H9 (cell line): Measurements from ENCODE around the gene RNASEH2B. TPM values are rescaled to one million over a fixed set of nuclear protein-coding genes. Genes with fewer than 3 reads are reported as not detected.

ENCODE experiments used
- DNase-seq: peaks from one replicate; pipeline ENCODE4 v3.0.0-alpha.2; 2017
- H2AFZ ChIP-seq: one replicate; pipeline ENCODE4 v1.6.1; 2013; ENCODE audit warnings: mild to moderate bottlenecking, low read length, control low read depth, moderate library complexity
- H2AK5ac ChIP-seq: 2 replicates; pipeline ENCODE4 v1.6.1; 2013; ENCODE audit warnings: low read length, control low read depth, mixed read lengths; ENCODE audit not compliant: insufficient read length
- H2BK120ac ChIP-seq: one replicate; pipeline ENCODE4 v1.6.1; 2013; ENCODE audit warnings: low read depth, mild to moderate bottlenecking, low read length, control low read depth, inconsistent platforms; ENCODE audit not compliant: poor library complexity, severe bottlenecking
- H2BK12ac ChIP-seq: 2 replicates; pipeline ENCODE4 v1.6.1; 2013; ENCODE audit warnings: low read length, control low read depth, mixed read lengths, low read depth; ENCODE audit not compliant: insufficient read length
- H2BK15ac ChIP-seq: 2 replicates; pipeline ENCODE4 v1.6.1; 2013; ENCODE audit warnings: low read depth, low read length, control low read depth
- H2BK20ac ChIP-seq: one replicate; pipeline ENCODE4 v1.6.1; 2013; ENCODE audit warnings: low read depth, mild to moderate bottlenecking, low read length, control low read depth, inconsistent platforms; ENCODE audit not compliant: poor library complexity, severe bottlenecking
- H2BK5ac ChIP-seq: 2 replicates; pipeline ENCODE4 v1.6.1; 2013; ENCODE audit warnings: low read length, control low read depth, mixed read lengths; ENCODE audit not compliant: insufficient read length
- H3K14ac ChIP-seq: 2 replicates; pipeline ENCODE4 v1.6.1; 2013; ENCODE audit warnings: low read length, control low read depth; ENCODE audit not compliant: insufficient read depth
- H3K18ac ChIP-seq: 2 replicates; pipeline ENCODE4 v1.6.1; 2013; ENCODE audit warnings: low read depth, mild to moderate bottlenecking, mixed read lengths, low read length, control low read depth; ENCODE audit not compliant: insufficient read length
- H3K23ac ChIP-seq: 2 replicates; pipeline ENCODE4 v1.6.1; 2013; ENCODE audit warnings: low read length, control low read depth, mixed read lengths, low read depth; ENCODE audit not compliant: insufficient read length
- H3K23me2 ChIP-seq: 2 replicates; pipeline ENCODE4 v1.6.1; 2013; ENCODE audit warnings: low read depth, mild to moderate bottlenecking, mixed read lengths, low read length, control low read depth; ENCODE audit not compliant: insufficient read length, poor library complexity, severe bottlenecking
- H3K27ac ChIP-seq: 2 replicates; pipeline ENCODE4 v1.5.1; 2013; ENCODE audit warnings: low read length, control low read depth, mixed read lengths, low read depth; ENCODE audit not compliant: insufficient read length
- H3K27me3 ChIP-seq: 2 replicates; pipeline ENCODE4 v1.6.1; 2013; ENCODE audit warnings: low read length, control low read depth, inconsistent platforms; ENCODE audit not compliant: insufficient read depth
- H3K4ac ChIP-seq: 2 replicates; pipeline ENCODE4 v1.6.1; 2013; ENCODE audit warnings: low read depth, mild to moderate bottlenecking, control low read depth, inconsistent platforms, low read length, moderate library complexity
- H3K4me1 ChIP-seq: 2 replicates; pipeline ENCODE4 v1.6.1; 2013; ENCODE audit warnings: low read length, control low read depth, inconsistent platforms; ENCODE audit not compliant: insufficient read depth
- H3K4me2 ChIP-seq: 2 replicates; pipeline ENCODE4 v1.6.1; 2013; ENCODE audit warnings: low read length, control low read depth, mixed read lengths; ENCODE audit not compliant: insufficient read length, insufficient read depth
- H3K56ac ChIP-seq: 2 replicates; pipeline ENCODE4 v1.6.1; 2013; ENCODE audit warnings: low read depth, mild to moderate bottlenecking, mixed read lengths, low read length, control low read depth; ENCODE audit not compliant: insufficient read length
- H3K79me1 ChIP-seq: 2 replicates; pipeline ENCODE4 v1.6.1; 2013; ENCODE audit warnings: low read depth, mild to moderate bottlenecking, moderate library complexity, low read length, control low read depth, inconsistent platforms; ENCODE audit not compliant: insufficient read depth, poor library complexity, severe bottlenecking
- H3K79me2 ChIP-seq: 2 replicates; pipeline ENCODE4 v1.6.1; 2013; ENCODE audit warnings: low read length, control low read depth, inconsistent platforms; ENCODE audit not compliant: insufficient read depth
- H3K9ac ChIP-seq: 2 replicates; pipeline ENCODE4 v1.6.1; 2013; ENCODE audit warnings: low read length, control low read depth, mixed read lengths; ENCODE audit not compliant: insufficient read length; ENCODE audit errors: extremely low read depth
- H3K9me3 ChIP-seq: one replicate; pipeline ENCODE4 v1.6.1; 2013; ENCODE audit warnings: low read depth, low read length, inconsistent platforms; ENCODE audit not compliant: control insufficient read depth
- H3T11ph ChIP-seq: one replicate; pipeline ENCODE4 v1.6.1; 2013; ENCODE audit warnings: mild to moderate bottlenecking, low read length, control low read depth, inconsistent platforms
- H4K20me1 ChIP-seq: one replicate; pipeline ENCODE4 v1.6.1; 2013; ENCODE audit not compliant: control insufficient read depth, insufficient read length, insufficient read depth
- H4K5ac ChIP-seq: 2 replicates; pipeline ENCODE4 v1.6.1; 2013; ENCODE audit warnings: low read depth, mild to moderate bottlenecking, mixed read lengths, low read length, control low read depth; ENCODE audit not compliant: insufficient read length
- H4K8ac ChIP-seq: replicated peaks from 2 replicates; pipeline ENCODE4 v1.6.1; 2013; ENCODE audit warnings: low read length, control low read depth, mixed read lengths, low read depth; ENCODE audit not compliant: insufficient read length
- H4K91ac ChIP-seq: 2 replicates; pipeline ENCODE4 v1.6.1; 2013; ENCODE audit warnings: low read depth, mild to moderate bottlenecking, moderate library complexity, mixed read lengths, low read length, control low read depth; ENCODE audit not compliant: insufficient read length
- H3K27ac Mint-ChIP-seq, 3 experiments: 2 replicates in 2 of 3; 3 replicates in 1 of 3; pipeline ENCODE4 v1.8.0; 2020 to 2021; ENCODE audit warnings: mixed read lengths in 3 of 3, mild to moderate bottlenecking in 1 of 3, moderate library complexity in 1 of 3
- H3K27me3 Mint-ChIP-seq: 2 replicates; pipeline ENCODE4 v1.8.0; 2021; ENCODE audit warnings: low read depth, mild to moderate bottlenecking, moderate library complexity, mixed read lengths
- H3K36me3 Mint-ChIP-seq, 3 experiments: 2 replicates in 2 of 3; 3 replicates in 1 of 3; pipeline ENCODE4 v1.8.0; 2020 to 2021; ENCODE audit warnings: low read depth in 3 of 3, mixed read lengths in 3 of 3; ENCODE audit not compliant: insufficient read depth in 1 of 3
- H3K4me1 Mint-ChIP-seq, 2 experiments: 2 replicates each; pipeline ENCODE4 v1.8.0; 2020; ENCODE audit warnings: mixed read lengths in 2 of 2
- H3K4me3 Mint-ChIP-seq, 2 experiments: 2 replicates in 1 of 2; 3 replicates in 1 of 2; pipeline ENCODE4 v1.8.0; 2020 to 2021; ENCODE audit warnings: mild to moderate bottlenecking in 2 of 2, mixed read lengths in 2 of 2, moderate library complexity in 1 of 2
- H3K9me3 Mint-ChIP-seq, 2 experiments: 2 replicates in 1 of 2; 3 replicates in 1 of 2; pipeline ENCODE4 v1.8.0; 2020; ENCODE audit warnings: mild to moderate bottlenecking in 2 of 2, mixed read lengths in 2 of 2, moderate library complexity in 1 of 2
- CTCF ChIP-seq: fragments of 200-600 bp; sonication (generic); conservative IDR thresholded peaks from 3 replicates; pipeline ENCODE4 v1.8.0; 2021; ENCODE audit warnings: antibody characterized with exemption, mild to moderate bottlenecking
- WGBS: extraction: QIAGEN DNeasy Blood & Tissue Kit; methylation state at CpG from one replicate; pipeline ENCODE4 v1.1.7; 2013; ENCODE audit warnings: missing lambda C conversion rate, low lambda C conversion rate, mixed read lengths; ENCODE audit not compliant: insufficient read length; ENCODE audit errors: extremely low coverage; 5-methylcytosine and 5-hydroxymethylcytosine counted together
- total RNA-seq: library from RNA; stranded (reverse); gene quantifications from 2 replicates; pipeline ENCODE4 v1.2.1, GENCODE V29; 2021

The RNASEH2B gene
- total RNA-seq, 1 experiment from 2014 or later: 53.9 TPM

GRCh38 chr13:51000571-51001260, 91.1 kb downstream of the RNASEH2B start:
- H2BK15ac ChIP-seq: no peak overlapping the region
- H2BK12ac ChIP-seq: no peak overlapping the region
- TF ChIP-seq CTCF: no peak
- no peak overlapping the region for H3K4me2 ChIP-seq
- H2BK120ac ChIP-seq: no peak overlapping the region
- H3K23ac ChIP-seq: no peak overlapping the region
- H3K27ac Mint-ChIP-seq: peak overlapping the region in 1 of 3 experiments; percentile 17; a peak in 1 of 7 replicates
- H3K18ac ChIP-seq: no peak overlapping the region
- H2AFZ ChIP-seq: no peak overlapping the region
- H2AK5ac ChIP-seq: no peak overlapping the region
- H2BK20ac ChIP-seq: no peak overlapping the region
- H3K9me3 ChIP-seq: no peaks in the 10 kb centered on the region
- no peak overlapping the region for H4K8ac ChIP-seq
- no peaks in the 10 kb centered on the region for H4K20me1 ChIP-seq
- H3K27me3 Mint-ChIP-seq: peaks cover 3% of the 10 kb centered on the region
- H3K79me1 ChIP-seq: no peaks in the 10 kb centered on the region
- H3K56ac ChIP-seq: no peak overlapping the region
- H3K36me3 Mint-ChIP-seq: no peaks in the 10 kb centered on the region
- H4K5ac ChIP-seq: no peak overlapping the region
- H3K4ac ChIP-seq: no peak overlapping the region
- H3K79me2 ChIP-seq: no peaks in the 10 kb centered on the region
- H3K9me3 Mint-ChIP-seq: no peaks in the 10 kb centered on the region
- no peaks in the 10 kb centered on the region for H3K23me2 ChIP-seq
- no peak overlapping the region for H3T11ph ChIP-seq
- WGBS: no CpG with 5 or more reads among the region's 15 CpGs
- no peaks in the 10 kb centered on the region for H3K27me3 ChIP-seq
- no peak overlapping the region for H4K91ac ChIP-seq
- H3K9ac ChIP-seq: no peak overlapping the region
- H3K4me3 Mint-ChIP-seq: no peak overlapping the region
- peaks cover 30 to 31% of the 10 kb centered on the region in 2 experiments for H3K4me1 Mint-ChIP-seq
- H3K4me1 ChIP-seq: 0 out of 2 replicates have a peak, but pooled peaks cover 2% of the 10 kb centered on the region
- DNase-seq: no peak
- no peak overlapping the region for H2BK5ac ChIP-seq
- H3K27ac ChIP-seq: no peak overlapping the region
- no peak overlapping the region; the same call in 1 of the 2 replicates for H3K14ac ChIP-seq
